ENCODE measurements around the gene CKAP2.
"Not testable (repeated sequence)": the region's sequence is repeated elsewhere in the genome, so short reads cannot be mapped to it uniquely, and the experiment has no call there.

Gene CKAP2

DNA sequence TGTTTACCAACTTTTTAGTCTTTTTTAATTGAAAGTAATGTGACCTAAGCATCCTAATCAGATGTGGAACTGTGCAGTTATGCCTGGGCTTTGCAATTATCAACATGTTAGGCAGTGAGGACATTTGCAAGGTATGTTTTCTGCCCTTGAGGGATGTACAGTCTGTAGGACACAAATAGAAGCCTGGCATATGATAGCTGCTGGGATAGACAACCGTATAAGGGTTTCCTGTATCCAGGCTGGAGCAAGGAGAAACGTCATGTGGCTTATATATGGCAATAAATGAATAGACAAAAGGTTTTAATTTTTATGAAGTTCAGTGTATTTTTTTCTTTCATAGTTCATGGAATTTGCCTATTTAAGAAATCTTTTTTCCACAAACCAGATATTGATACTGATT lies 2.8 kb upstream of the CKAP2 start:
- DNase-seq (ENCODE audit: low read depth) = no peak

DNA sequence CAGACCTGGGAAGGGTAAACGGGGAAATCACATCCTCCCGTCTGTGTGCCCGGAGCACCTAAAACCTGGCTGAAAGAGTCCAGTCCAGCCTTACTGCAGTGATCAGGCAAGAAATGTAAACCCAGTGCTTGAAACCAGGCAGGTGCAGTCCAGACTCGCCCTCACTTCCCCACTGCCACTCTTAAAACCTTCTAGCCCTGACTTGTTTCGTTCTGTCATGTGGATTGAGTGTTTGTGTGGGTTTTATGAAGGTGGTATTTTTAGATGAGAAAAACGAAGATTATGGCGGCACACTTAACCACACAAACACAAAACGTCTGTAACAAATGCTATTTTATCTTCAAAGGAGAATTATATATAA lies 839 bp upstream of the CKAP2 start:
- no peak for DNase-seq (ENCODE audit: low read depth)

DNA sequence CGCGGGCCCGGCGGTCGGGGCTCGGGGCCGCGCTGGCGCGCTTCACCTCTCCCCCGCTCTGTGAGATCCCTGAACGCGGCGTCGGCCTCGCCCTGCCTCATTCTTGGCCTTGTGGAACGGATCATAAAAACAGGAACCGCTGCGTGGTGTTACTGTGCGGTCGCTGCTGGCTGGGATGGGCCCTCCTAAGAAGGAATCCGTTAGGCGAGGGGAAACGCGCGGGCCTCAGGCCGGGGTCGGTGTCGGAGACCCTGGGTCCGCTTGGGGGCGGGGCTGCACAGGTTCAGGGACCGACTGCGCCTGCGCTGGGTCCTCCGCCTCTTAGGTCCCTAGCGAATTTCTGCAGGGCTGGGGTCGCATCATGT lies 381 bp downstream of the CKAP2 start:
- peak; percentile 65 for DNase-seq (ENCODE audit: low read depth)

DNA sequence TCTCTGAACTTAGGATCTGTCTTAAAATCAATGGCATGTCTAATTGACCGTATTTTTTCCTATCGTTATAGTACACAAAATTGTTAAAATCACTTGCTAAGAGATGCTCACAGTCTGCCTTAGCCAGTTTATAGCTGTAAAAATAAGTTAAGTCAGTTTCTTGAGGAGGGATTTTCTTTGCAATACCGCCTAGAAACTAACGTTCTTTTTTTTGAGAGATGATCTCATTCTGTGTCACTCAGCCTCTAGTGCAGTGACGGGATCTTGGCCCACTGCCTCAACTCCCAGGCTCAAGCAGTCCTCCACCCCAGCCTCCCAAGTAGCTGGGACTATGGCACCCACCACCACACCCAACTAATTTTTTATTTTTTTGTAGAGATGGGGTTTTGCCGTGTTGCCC lies 4.4 kb downstream of the CKAP2 start:
- no peak for DNase-seq (ENCODE audit: low read depth)

GRCh38 chr13:52461265-52461664 lies 6.0 kb downstream of the CKAP2 start:
- no peak for DNase-seq (ENCODE audit: low read depth)

DNA sequence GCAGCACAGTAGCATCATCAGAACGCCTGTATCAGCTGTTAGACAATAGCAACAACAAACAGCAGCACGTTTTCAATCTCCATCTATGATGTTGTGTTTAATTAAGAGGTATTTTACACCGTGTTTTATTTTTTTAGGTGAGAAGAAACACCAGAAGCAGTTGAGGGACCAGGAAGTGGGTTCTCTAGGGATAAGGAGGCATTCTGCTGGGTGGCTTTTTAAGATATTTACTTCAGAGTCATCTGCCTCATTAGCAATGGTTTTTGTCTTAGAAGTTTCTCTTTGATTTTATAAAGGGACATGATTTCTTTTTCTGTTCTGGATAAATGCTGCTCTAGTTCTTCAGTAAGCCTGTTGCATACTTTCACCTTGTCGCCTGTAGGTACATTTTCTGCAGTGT lies 8.2 kb downstream of the CKAP2 start:
- no peak for DNase-seq (ENCODE audit: low read depth)

- not testable (repeated sequence) for DNase-seq (ENCODE audit: low read depth)
Observed at GRCh38 chr13:52468487-52468886, 13.2 kb downstream of the CKAP2 start.

DNA sequence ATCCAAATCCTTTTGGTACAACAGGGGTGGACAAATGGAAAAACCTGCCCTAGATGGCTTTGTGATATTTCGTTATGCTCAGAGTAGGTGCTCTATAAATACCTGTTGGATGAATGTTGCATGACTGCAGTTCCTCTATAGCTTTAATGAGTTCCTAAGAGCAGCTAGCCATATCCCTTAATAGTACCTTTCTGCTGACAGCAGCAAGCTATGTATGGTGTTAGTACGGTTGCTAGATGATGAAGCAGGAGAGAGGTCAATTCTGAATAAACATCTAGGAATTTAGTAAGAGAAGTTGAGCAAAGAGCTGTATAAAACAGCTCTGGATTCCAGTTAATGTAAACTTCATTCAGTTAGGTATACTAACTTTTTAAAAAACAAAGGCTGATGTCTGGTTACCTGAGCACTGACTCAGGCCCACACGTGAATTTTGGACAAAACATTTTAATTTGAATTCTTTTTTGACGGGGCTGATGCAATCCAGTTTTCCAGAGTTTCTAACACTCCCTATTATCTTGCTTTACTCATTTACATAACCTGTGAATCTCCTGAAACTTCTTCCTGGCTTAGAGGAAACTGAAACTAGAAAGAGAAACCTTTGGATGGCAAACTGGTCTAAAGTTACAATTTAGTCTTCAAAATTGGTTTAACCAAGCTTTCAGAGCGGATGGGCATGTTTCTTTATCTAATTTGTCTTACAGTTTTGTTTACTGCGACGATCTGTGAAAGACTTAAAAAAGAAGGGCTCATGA lies 25.6 kb downstream of the CKAP2 start:
- DNase-seq (ENCODE audit: low read depth) = not testable (repeated sequence)

DNA sequence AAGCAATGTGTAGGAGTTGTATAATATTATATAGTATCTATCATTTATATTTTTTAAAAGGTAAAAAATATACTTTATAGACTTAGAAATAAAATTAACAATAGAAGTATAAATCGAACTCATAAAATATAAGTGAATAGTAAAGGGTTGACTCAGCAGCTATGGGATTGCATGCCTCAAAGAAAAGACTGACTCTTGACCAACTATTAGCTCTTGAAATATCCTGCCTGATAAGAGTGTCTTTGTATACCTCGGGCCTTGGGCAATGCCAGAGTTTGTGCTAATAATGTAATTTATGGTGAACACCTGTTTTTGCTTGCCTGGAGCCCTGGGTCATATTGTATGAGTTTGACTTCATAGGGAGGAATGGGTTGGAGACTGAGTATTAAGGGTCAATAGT lies 31.8 kb downstream of the CKAP2 start:
- not testable (repeated sequence) for DNase-seq (ENCODE audit: low read depth)

- not testable (repeated sequence) for DNase-seq (ENCODE audit: low read depth)
Observed at GRCh38 chr13:52488763-52489162, 33.5 kb downstream of the CKAP2 start.

DNA sequence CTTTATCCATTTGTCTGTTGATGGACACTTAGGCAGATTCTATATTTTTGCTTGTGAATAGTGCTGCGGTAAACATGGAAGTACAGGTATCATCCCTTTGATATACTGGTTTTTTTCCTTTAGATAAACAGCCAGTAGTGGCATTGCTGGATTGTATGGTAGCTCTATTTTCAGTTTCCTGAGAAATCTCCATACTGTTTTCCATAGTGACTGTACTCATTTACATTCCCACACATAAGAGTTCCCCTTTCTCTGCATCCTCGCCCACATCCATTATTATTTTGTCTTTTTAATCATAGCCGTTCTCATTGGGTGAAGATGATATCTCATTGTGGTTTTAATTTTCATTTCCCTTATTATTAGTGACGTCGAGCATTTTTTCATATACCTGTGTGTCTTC lies 35.7 kb downstream of the CKAP2 start:
- not testable (repeated sequence) for DNase-seq (ENCODE audit: low read depth)

- not testable (repeated sequence) for DNase-seq (ENCODE audit: low read depth)
Observed at GRCh38 chr13:52494241-52494640, 39.0 kb downstream of the CKAP2 start.

DNA sequence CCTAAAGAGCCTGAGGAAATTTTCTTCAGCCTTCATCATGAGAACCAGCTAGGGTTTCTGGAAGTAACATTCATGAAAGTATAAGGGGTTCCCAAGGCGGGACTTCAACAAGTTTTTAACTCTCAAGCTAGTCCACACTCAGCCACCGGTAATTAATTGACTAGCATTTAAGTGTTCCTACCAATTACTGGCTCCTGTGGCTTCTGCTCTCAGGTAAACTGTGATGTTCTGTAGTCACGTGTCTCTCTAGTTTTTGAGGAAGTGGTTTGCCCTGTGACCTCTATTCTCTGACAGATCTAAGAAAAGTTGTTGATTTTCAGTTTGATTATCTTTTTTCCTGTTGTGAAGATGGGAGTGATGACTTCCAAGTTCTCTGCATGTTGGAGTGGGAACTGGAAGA lies 42.7 kb downstream of the CKAP2 start:
- DNase-seq (ENCODE audit: low read depth) = not testable (repeated sequence)

GRCh38 chr13:52502277-52502676 lies 47.0 kb downstream of the CKAP2 start:
- not testable (repeated sequence) for DNase-seq (ENCODE audit: low read depth)

DNA sequence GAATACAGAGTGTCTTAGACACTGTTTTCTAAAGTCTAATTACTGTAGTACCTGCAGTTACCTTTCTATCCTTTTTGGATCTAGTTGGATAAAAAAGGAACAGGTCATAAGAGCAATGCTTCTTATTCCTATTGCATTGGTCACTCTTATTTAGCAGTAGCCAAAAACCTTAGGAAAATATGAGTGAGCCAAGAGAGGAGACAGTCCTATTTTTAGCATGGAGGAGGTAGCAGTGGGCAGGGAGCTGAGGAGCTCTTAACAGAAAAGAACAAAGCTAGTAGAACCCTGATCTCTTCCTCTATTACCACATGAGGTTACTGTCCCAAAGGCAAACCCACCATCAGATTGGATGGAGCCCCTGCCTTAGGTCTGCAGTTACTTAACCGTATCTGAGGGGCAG lies 50.6 kb downstream of the CKAP2 start:
- DNase-seq (ENCODE audit: low read depth) = not testable (repeated sequence)

- not testable (repeated sequence) for DNase-seq (ENCODE audit: low read depth)
Observed at GRCh38 chr13:52509532-52509931, 54.3 kb downstream of the CKAP2 start.

DNA sequence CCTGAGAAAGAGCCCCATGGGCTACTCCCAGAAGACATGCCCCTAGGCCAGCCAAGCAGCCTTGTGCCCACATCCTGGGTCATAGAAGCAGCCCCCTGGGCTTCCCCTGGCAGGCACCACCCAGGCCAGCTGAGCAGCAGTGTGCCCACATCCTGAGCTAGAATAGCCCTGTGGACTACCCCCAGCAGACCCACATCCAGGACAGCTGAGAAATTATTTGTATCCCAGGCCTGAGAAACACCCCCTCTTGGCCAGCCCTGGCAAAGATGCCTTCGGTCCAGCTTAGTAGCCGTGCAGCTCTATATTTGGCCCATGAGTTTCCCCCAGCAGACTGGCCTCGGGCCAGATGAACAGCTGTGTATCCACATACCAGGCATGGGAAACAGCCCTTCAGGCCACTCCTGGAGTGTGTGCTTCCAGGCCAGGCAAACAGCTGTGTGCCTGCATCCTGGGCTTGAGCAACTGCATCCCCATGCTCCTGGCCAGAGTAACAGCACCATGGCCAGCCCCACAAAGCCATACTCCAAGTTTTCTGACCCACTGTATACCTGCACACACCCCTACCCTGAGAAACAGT lies 55.0 kb downstream of the CKAP2 start:
- not testable (repeated sequence) for DNase-seq (ENCODE audit: low read depth)

DNA sequence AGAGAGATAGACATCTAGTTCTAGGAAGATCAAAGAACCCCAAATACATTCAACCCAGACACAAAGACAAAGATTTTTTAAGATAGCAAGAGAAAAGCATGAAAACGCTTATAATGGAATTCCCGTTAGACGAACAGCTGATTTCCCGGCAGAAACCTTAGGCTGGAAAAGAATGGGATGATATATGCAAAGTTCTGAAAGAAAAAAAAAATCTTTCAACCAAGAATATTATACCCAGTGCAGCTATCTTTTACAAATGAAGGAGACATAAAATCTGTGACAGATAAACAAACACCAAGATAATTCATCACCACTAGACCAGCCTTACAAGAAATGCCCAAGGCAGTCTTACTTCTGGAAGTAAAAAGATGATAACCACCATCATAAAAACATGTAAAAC lies 56.3 kb downstream of the CKAP2 start:
- not testable (repeated sequence) for DNase-seq (ENCODE audit: low read depth)

- DNase-seq (ENCODE audit: low read depth) = not testable (repeated sequence)
Observed at GRCh38 chr13:52513957-52514596, 58.8 kb downstream of the CKAP2 start.

- DNase-seq (ENCODE audit: low read depth) = not testable (repeated sequence)
Observed at GRCh38 chr13:52523323-52523722, 68.0 kb downstream of the CKAP2 start.

All from stimulated activated CD8-positive, alpha-beta memory T cell treated with anti-CD3 and anti-CD28 coated beads, Interleukin-4, amount 100 ng/mL, for 24 hours (primary cell).